Retinal pigment epithelial cell (primary cell): ENCODE data around the gene RAB17.

Experiments used
- DNase-seq: peaks from one replicate; pipeline ENCODE4 v3.0.0-alpha.2; 2010; ENCODE audit warnings: low read depth
- H3K4me3 ChIP-seq: 2 replicates; pipeline ENCODE4 v1.5.1; 2011; ENCODE audit warnings: mild to moderate bottlenecking, low read length, control low read depth, moderate library complexity
- TF ChIP-seq, protein P1 (sequence below): conservative IDR thresholded peaks from 2 replicates; pipeline ENCODE4 v1.5.1; 2011; ENCODE audit warnings: low read depth, low read length, control low read depth, inconsistent platforms

The RAB17 gene

DNA sequence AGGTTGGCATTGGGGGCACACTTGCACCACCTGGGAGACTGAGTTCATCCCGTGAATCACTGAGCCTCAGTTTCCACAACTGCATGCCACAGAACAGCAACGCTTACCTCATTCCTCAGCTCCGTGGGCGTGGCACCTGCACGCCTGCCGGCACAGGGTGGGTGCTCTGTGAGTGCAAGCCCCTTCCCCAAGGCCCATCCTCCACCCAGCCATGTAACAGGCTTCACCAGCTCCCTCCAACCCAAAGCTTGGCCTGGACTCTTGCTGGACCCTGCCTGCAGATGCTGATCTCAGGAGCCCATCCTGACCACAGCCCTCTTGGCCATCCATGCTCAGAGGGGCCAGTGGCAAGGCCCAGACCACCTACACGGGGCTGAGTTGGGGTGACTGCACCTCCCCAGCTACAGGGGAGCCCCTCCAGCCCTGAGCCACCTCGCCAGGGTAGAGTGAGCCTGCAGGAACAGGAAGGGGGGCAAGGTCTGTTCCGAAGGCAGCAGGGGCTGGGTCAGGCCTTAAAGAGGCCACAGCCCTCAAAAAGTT lies 22.3 kb downstream of the RAB17 start:
- TF ChIP-seq, protein P1, sequence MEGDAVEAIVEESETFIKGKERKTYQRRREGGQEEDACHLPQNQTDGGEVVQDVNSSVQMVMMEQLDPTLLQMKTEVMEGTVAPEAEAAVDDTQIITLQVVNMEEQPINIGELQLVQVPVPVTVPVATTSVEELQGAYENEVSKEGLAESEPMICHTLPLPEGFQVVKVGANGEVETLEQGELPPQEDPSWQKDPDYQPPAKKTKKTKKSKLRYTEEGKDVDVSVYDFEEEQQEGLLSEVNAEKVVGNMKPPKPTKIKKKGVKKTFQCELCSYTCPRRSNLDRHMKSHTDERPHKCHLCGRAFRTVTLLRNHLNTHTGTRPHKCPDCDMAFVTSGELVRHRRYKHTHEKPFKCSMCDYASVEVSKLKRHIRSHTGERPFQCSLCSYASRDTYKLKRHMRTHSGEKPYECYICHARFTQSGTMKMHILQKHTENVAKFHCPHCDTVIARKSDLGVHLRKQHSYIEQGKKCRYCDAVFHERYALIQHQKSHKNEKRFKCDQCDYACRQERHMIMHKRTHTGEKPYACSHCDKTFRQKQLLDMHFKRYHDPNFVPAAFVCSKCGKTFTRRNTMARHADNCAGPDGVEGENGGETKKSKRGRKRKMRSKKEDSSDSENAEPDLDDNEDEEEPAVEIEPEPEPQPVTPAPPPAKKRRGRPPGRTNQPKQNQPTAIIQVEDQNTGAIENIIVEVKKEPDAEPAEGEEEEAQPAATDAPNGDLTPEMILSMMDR: no peak
- no peak for DNase-seq
- H3K4me3 ChIP-seq: no peak overlapping the region

DNA sequence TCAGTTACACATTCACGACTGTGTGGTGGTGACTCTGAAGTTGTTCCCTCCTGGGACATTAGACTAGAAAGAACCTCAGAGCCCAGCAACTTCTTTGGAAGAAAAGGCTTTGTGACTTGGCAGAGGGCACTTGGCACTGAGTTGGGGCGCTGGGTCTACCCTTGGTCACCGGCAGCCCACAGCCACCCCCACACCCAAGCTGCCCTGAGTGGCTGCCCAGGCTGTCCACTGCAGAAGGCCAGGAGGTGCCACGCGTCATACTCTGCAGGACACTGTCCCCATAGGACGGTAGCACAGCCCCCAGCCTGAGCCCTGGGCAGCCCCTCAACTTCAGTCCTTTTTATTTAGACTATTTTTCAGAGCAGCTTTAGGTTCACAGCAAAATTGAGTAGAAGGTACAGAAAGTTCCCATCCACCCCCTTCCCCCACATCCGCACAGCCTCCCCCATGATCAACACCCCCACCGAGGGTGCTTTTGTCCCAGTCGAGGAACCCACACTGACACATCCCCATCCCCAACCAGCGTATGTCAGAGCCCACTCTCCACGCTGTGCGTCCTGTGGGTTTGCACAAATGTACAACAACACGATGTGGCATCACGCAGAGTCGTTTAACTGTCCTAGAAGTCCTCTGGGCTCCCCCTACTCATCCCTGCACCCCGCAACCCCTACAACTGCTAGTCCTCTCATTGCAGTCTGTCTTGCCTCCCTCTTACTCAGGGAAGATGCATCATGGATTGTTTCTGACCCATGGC lies 23.1 kb downstream of the RAB17 start:
- H3K4me3 ChIP-seq: no peak overlapping the region
- no peak for DNase-seq
- TF ChIP-seq, protein P1: no peak

DNA sequence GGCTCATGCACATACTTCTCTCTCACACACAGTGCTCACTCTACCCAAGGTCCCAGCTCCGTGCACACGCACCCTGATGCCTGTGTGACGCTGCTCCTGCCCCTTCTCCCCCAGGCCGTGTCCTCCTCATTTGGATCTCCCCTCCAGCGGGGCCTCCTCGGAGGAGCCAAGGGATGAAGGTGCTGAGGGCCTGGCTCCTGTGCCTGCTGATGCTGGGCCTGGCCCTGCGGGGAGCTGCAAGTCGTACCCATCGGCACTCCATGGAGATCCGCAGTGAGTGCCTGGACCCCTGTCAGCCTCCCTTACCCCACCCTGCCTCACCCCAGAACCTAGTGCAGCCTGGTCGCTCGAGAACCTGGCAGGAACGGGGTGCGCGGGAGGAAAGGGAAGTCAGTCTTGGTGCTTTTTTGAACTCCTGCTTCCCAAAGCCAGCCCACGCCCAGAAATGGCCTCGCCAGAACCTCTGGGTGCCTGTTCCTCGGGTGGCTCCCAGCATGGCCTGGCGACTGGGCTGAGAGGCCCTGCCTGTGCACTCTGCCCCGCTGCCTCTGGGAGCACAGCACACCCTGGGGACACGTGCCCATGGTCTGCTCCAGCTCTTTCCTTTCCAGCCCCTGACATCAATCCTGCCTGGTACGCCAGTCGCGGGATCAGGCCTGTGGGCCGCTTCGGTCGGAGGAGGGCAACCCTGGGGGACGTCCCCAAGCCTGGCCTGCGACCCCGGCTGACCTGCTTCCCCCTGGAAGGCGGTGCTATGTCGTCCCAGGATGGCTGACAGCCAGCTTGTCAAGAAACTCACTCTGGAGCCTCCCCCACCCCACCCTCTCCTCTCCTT lies 23.9 kb downstream of the RAB17 start, which contains the start of gene PRLH:
Gene PRLH, plus strand, starts transcription at position 174 of the 835 bp plus-strand sequence. Its CDS starts 0 bp downstream, at position 174.
- TF ChIP-seq, protein P1: no peak
- DNase-seq: no peak

DNA sequence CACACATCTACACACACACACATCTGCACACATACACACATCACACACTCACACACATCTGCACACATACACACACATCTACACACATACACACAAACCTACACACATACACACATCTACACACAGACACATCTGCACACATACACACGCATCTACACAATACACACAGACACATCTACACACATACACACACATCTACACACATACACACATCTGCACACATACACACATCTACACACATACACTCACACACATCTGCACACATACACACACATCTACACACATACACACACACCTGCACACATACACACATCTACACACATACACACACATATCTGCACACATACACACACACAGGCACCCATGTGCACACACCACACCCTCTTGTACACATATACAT lies 24.6 kb downstream of the RAB17 start:
- TF ChIP-seq, protein P1: no peak
- no peak overlapping the region for H3K4me3 ChIP-seq
- no peak for DNase-seq

More for the DNA sequence above, 23.9 kb downstream of the RAB17 start, which contains the start of gene PRLH:
- no peak within 1 kb of the TSS for H3K4me3 ChIP-seq

DNA sequence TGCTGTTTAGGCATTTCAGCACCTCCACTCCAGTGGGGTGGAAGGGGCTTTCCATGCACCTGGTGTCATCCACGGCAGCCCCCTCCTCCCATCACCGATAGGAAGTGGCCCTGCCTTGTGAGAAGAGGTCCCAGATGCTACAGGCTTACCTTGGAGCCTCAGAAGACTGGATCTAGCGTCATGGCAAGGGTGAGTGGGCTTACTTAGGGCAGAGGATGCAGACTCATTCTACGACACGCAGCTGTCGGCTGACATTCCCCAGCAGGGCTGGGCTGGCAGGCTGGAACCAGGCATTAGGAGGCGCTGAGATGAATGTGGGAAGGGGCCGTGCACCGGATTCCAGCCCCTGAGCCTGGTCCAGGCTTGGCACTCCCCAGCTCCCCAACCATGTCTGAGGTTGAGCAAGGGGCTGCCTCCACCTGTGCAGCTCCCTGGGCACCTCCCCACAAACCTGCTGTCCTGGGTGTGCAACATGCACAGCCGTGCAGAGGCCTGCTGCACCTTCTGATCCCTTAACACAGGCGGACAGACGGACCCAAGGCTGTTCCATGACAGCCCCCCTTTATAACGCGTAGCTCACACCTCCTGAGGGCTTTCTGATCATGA lies 25.9 kb downstream of the RAB17 start:
- DNase-seq: no peak
- no peak overlapping the region for H3K4me3 ChIP-seq
- TF ChIP-seq, protein P1: no peak

DNA sequence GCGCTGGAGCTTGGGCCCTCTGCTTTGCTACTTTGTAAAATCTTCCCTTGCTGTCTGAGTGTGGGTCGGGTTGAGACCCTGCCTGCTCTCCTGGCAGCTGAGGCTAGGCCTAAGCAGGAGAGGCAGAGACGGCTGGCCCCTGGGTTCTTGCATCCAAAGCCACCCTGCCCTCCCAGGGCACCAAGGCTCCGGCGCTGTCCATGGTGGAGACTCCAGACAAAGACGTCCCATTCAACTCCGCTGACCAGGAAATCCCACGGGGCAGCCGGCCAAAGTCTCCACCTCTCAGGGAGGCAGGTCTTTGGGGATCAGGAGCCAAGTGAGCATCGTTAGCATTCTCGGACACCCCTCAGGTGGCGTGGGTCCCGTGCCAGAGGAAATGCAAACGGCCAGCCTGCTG lies 26.7 kb downstream of the RAB17 start:
- no peak overlapping the region for H3K4me3 ChIP-seq
- peak; percentile 5 for DNase-seq
- TF ChIP-seq, protein P1: no peak
